Uterus (tissue), 2 donors: ENCODE results near the gene DYNLT2B.

Experiments used
- POLR2A ChIP-seq, 2 donors: fragments of 450-650 bp; IDR thresholded peaks; one replicate each; pipeline ENCODE4 v1.6.1; 2016; ENCODE audit warnings: antibody characterized with exemption in 2 of 2, mild to moderate bottlenecking in 1 of 2, moderate library complexity in 1 of 2
- TF ChIP-seq, protein P1 (sequence below), 4 experiments: fragments of 200-600 bp in 2 of 4; fragments of 450-650 bp in 2 of 4; sonication (generic) in 2 of 4; IDR thresholded peaks; one replicate each; pipeline ENCODE4 v1.5.1; 2016 to 2019; ENCODE audit warnings: antibody characterized with exemption in 4 of 4, mild to moderate bottlenecking in 2 of 4, moderate library complexity in 1 of 4

DNA sequence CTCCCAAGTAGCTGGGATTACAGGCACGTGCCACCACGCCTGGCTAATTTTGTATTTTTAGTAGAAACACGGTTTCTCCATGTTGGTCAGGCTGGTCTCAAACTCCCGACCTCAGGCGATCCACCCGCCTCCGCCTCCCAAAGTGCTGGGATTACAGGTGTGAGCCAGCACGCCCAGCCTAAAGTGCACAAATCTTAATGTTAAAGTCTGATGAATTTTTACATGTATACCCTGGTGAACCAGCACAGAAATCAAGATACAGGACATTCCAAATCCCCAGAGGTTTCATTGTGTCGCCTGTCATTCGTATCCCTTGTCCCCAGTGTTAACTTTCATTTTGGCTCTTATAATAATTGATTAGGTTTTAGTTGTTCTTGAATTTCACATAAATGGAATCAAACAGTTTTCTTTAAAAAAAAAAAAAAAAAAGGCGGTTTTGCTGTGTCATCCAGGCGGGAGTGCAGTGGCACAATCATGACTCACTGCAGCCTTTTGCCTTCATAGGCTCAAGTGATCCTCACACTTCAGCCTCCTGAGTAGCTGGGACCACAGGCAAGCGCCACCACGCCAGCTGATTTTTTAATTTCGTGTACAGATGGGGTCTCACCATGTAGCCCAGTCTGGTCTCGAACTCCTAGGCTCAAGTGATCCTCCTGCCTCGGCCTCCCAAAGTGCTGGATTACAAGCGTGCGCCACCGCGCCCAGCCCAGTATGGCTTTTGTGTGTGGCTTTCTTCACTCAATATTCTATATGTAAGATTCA lies 21.6 kb upstream of the DYNLT2B start:
- no peak for TF ChIP-seq POLR2A (IDR thresholded peaks at IDR 0.05)
- TF ChIP-seq, protein P1, sequence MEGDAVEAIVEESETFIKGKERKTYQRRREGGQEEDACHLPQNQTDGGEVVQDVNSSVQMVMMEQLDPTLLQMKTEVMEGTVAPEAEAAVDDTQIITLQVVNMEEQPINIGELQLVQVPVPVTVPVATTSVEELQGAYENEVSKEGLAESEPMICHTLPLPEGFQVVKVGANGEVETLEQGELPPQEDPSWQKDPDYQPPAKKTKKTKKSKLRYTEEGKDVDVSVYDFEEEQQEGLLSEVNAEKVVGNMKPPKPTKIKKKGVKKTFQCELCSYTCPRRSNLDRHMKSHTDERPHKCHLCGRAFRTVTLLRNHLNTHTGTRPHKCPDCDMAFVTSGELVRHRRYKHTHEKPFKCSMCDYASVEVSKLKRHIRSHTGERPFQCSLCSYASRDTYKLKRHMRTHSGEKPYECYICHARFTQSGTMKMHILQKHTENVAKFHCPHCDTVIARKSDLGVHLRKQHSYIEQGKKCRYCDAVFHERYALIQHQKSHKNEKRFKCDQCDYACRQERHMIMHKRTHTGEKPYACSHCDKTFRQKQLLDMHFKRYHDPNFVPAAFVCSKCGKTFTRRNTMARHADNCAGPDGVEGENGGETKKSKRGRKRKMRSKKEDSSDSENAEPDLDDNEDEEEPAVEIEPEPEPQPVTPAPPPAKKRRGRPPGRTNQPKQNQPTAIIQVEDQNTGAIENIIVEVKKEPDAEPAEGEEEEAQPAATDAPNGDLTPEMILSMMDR (IDR thresholded peaks at IDR 0.05): no peak
